ENCODE measurements around the gene IPO13. TPM values are rescaled to one million over a fixed set of nuclear protein-coding genes. Genes with fewer than 3 reads are reported as not detected.

The IPO13 gene, protein sequence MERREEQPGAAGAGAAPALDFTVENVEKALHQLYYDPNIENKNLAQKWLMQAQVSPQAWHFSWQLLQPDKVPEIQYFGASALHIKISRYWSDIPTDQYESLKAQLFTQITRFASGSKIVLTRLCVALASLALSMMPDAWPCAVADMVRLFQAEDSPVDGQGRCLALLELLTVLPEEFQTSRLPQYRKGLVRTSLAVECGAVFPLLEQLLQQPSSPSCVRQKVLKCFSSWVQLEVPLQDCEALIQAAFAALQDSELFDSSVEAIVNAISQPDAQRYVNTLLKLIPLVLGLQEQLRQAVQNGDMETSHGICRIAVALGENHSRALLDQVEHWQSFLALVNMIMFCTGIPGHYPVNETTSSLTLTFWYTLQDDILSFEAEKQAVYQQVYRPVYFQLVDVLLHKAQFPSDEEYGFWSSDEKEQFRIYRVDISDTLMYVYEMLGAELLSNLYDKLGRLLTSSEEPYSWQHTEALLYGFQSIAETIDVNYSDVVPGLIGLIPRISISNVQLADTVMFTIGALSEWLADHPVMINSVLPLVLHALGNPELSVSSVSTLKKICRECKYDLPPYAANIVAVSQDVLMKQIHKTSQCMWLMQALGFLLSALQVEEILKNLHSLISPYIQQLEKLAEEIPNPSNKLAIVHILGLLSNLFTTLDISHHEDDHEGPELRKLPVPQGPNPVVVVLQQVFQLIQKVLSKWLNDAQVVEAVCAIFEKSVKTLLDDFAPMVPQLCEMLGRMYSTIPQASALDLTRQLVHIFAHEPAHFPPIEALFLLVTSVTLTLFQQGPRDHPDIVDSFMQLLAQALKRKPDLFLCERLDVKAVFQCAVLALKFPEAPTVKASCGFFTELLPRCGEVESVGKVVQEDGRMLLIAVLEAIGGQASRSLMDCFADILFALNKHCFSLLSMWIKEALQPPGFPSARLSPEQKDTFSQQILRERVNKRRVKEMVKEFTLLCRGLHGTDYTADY
- polyA plus RNA-seq (ENCODE audit: insufficient read length in 10 of 10): 10 to 100 TPM; 19.4 to 32.2 (median 23.8) TPM
- long read RNA-seq, donor 1, partial matches to known transcripts: 0 of 6 reads
- long read RNA-seq, donor 1, other reads (novel, unspliced or antisense): 0 of 6 reads
- long read RNA-seq, donor 2, partial matches to known transcripts: 0 of 2 reads
- long read RNA-seq, donor 2, other reads (novel, unspliced or antisense): 0 of 2 reads
- long read RNA-seq, donor 3: 0 reads
- long read RNA-seq, donor 4, partial matches to known transcripts: 0 of 2 reads
- long read RNA-seq, donor 4, other reads (novel, unspliced or antisense): 0 of 2 reads
- long read RNA-seq, donor 5, partial matches to known transcripts: 8 of 8 reads
- long read RNA-seq, donor 5, other reads (novel, unspliced or antisense): 0 of 8 reads
- long read RNA-seq, donor 6, partial matches to known transcripts: 0 of 2 reads
- long read RNA-seq, donor 6, other reads (novel, unspliced or antisense): 0 of 2 reads
- long read RNA-seq, donor 7, partial matches to known transcripts: 0 of 1 reads
- long read RNA-seq, donor 7, other reads (novel, unspliced or antisense): 0 of 1 reads
- long read RNA-seq, donor 8, partial matches to known transcripts: 0 of 1 reads
- long read RNA-seq, donor 8, other reads (novel, unspliced or antisense): 0 of 1 reads
- long read RNA-seq, donor 9: 0 reads

- peak; percentile 94 to 99 (median 97) for DNase-seq
Observed at GRCh38 chr1:43946236-43947060, at the start of gene IPO13. Gene IPO13 (plus strand): TSS chr1:43946950. CDS start chr1:43947601, 651 bp downstream.

DNA sequence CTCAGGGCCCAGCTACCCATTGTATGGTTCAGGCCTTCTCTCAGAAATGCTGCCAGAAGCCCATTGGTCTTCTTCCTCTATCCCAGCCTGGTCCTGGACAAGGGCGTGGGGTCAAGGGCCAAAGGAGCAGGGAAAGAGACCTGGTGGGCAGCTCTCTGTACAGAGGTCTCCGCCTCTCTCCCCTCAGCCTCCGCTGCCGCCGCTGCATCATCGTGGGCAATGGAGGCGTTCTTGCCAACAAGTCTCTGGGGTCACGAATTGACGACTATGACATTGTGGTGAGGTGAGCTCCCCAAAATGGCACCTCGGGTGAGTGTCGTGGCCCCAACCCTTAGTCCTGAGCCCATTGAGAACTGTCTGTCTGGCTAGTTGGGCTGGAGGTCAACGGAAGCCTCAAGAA lies 47.8 kb upstream of the IPO13 start:
- no peak for DNase-seq

GRCh38 chr1:43900386-43900785 lies 46.4 kb upstream of the IPO13 start:
- no peak for DNase-seq

GRCh38 chr1:43901196-43901961 lies 45.4 kb upstream of the IPO13 start:
- DNase-seq: no peak

- DNase-seq: no peak
Observed at GRCh38 chr1:43902058-43902831, 44.5 kb upstream of the IPO13 start.

DNA sequence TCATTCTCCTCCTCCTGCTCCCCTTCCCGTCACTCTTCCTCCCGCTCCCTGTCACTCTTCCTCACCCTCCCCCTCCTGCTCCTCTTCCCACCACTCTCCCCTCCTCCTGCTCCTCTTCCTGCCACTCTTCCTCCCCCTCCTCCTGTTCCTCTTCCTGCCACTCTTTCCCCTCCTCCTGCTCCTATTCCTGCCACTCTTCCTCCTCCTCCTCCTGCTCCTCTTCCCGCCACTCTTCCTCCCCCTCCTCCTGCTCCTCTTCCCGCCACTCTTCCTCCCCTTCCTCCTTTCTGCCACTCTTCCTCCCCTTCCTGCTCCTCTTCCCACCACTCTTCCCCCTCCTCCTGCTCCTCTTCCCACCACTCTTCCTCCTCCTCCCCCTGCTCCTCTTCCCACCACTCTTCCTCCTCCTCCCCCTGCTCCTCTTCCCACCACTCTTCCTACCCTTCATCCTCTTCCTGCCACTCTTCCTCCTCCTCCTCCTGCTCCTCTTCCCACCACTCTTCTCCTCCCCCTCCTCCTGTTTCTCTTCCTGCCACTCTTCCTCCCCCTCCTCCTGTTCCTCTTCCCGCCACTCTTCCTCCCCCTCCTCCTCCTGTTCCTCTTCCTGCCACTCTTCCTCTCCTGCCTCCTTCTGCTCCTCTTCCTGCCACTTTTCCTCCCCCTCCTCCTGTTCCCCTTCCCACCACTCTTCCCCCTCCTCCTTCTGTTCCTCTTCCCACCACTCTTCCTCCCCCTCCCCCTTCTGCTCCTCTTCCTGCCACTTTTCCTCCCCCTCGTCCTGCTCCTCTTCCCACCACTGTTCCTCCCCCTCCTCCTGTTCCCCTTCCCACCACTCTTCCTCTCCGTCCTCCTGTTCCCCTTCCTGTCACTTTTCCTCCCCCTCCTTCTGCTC lies 41.8 kb upstream of the IPO13 start:
- no peak for DNase-seq

GRCh38 chr1:43908226-43908625 lies 38.5 kb upstream of the IPO13 start:
- DNase-seq: no peak

- DNase-seq: no peak
Observed at GRCh38 chr1:43908858-43909257, 37.9 kb upstream of the IPO13 start.

- no peak for DNase-seq
Observed at GRCh38 chr1:43910343-43910742, 36.4 kb upstream of the IPO13 start.

DNA sequence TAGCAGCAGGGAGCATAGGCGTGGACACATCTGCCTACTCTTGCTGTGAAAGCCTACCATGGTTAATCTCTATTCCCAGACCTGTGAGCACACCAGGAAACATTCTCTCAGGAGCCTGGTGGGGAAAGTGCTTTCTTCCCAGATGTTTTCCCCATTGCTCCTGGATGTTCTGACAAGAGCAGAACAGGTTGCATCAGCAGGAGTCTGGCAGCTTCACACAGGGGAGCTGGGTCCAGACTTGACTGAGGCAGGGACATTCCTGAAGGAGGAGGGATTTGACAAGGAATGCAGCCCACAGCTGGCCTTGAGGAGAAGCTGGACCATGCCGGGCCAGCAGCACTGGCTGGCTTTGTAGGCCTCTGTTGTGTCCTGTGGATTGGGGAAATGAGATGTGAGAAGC lies 34.1 kb upstream of the IPO13 start:
- DNase-seq: peak in 2 of 3 donors; percentile 29 to 56

DNA sequence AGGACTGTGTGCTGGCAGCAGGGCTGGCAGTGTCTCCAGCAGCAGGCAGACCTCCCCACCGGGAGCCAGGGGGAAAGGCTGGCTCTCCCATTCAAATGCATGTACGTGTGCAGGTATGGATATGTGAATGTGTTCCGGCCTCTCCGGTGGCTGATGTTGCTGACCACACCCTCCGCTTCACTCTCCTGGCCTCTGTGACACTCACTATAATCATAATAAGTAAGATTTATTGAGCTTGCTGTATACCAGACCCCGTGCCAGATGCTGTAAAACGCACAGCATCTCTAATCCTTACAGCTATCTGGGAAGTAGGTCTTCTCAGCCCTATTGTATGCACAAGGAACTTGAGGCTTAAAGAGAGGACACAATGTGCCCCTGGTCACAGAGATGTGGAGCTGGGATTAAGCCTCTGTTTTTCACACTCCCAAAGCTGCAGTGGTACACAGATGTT lies 33.7 kb upstream of the IPO13 start:
- peak in 1 of 3 donors; percentile 48 for DNase-seq

- peak in 1 of 3 donors; percentile 38 for DNase-seq
Observed at GRCh38 chr1:43913666-43914360, 32.9 kb upstream of the IPO13 start.

- DNase-seq: no peak
Observed at GRCh38 chr1:43914576-43915525, 31.9 kb upstream of the IPO13 start.

DNA sequence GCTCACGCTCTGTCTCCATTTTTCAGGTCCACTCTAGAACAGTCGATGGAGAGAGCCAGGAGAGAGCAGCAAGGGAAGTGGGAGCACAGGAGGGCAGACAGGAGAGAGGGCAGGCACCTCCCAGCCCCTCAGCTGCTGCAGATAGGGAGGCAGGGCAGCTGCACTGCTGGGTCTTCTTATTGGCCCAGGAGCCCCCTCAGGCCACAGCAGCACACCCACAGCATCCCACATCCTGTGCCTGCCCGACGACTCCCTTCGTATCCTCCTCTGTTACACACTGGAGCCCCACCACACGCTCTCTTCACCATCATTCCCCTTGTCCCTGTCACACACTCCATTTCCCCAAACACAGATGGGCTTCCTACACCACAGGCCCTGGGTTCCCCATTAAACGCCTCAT lies 26.8 kb upstream of the IPO13 start:
- no peak for DNase-seq

- no peak for DNase-seq
Observed at GRCh38 chr1:43921022-43921421, 25.7 kb upstream of the IPO13 start.

DNA sequence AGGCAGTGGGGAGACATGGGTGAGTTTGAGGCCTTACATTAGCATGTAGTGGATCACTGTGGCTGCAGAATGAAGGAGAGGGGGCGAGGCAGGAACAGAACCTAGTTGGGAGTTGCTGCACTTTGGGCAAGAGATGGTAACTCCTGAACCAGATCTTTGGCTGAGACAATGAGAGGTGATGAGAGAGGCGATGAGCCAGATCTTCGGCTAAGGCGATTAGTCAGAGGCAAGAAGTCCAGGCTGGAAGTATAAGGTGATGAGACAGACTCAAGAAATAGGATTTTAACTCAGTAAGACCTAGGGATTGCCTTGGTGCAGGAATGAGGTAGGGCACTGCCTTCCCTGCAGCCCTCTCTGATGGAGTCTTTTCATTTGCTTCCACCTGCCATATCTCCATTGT lies 22.2 kb upstream of the IPO13 start:
- DNase-seq: no peak

Data from muscle of back (tissue), 13 donors.